ES-I3 (cell line): ENCODE data around the gene OR5P2.

Source experiments
- H3K36me3 ChIP-seq: 2 replicates; pipeline ENCODE4 v1.6.1; 2013; ENCODE audit warnings: mild to moderate bottlenecking, low read length, control low read depth, moderate library complexity; ENCODE audit not compliant: insufficient read depth
- H3K4me1 ChIP-seq: 2 replicates; pipeline ENCODE4 v1.6.1; 2013; ENCODE audit warnings: mild to moderate bottlenecking, control low read depth, low read length; ENCODE audit not compliant: insufficient read depth
- H3K9ac ChIP-seq: 2 replicates; pipeline ENCODE4 v1.6.1; 2013; ENCODE audit warnings: low read depth, mild to moderate bottlenecking, low read length, moderate library complexity
- H3K9me3 ChIP-seq: 2 replicates; pipeline ENCODE4 v1.6.1; 2013; ENCODE audit warnings: mild to moderate bottlenecking, low read length, moderate library complexity; ENCODE audit not compliant: control insufficient read depth, insufficient read depth

OR5P2 gene

GRCh38 chr11:7759010-7759409 is 37.7 kb downstream of the OR5P2 start:
- H3K36me3 ChIP-seq: no peaks in the 10 kb centered on the region
- H3K4me1 ChIP-seq: no peaks in the 10 kb centered on the region
- H3K9ac ChIP-seq: no peak overlapping the region
- no peaks in the 10 kb centered on the region for H3K9me3 ChIP-seq

- Histone ChIP-seq H3K4me1 (no peaks in the 10 kb centered on the region), H3K36me3 (no peaks in the 10 kb centered on the region), H3K9ac (no peak overlapping the region), H3K9me3 (no peaks in the 10 kb centered on the region)
Observed at GRCh38 chr11:7749456-7749855, 47.3 kb downstream of the OR5P2 start.
